ENCODE results near the gene CRYM. TPM values are rescaled to one million over a fixed set of nuclear protein-coding genes. Genes with fewer than 3 reads are reported as not detected.

The CRYM gene
- total and polyA plus RNA-seq, 4 donors, result 2.3 to 7.8 (median 7.0) TPM

DNA sequence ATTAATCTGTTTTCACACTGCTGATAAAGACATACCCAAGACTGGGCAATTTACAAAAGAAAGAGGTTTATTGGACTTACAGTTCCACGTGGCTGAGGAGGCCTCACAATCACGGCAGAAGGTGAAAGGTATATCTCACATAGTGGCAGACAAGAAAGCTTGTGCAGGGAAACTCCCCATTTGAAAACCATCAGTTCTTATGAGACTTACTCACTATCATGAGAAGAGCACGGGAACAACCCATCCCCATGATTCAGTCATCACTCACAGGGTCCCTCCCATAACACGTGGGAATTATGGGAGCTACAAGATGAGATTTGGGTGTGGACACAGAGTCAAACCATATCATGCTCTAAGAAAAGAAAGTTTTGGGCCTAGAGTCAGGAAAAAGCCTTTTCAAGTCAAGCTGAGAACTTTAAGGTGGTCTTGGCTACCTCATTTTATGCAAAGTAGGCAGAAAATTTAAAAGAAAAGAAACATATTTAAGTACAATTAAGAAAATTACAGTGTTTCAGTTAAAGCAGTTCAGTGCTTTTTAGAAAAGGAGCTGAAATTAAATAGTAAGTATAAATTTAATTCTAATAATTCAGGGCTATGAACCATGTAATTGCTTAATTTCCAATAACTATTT, 24.9 kb upstream of the CRYM start:
- peaks cover 0 to 17% (median 11%) of the 10 kb centered on the region in 4 donors for H3K4me1 ChIP-seq (ENCODE audit: control insufficient read depth in 4 of 4, insufficient read depth in 4 of 4, low read length in 3 of 4)
- TF ChIP-seq NR2F2 (IDR thresholded peaks at IDR 0.05), result no peak
- TF ChIP-seq, protein P1, sequence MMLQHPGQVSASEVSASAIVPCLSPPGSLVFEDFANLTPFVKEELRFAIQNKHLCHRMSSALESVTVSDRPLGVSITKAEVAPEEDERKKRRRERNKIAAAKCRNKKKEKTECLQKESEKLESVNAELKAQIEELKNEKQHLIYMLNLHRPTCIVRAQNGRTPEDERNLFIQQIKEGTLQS (IDR thresholded peaks at IDR 0.05), result no peak
- TF ChIP-seq JUND (IDR thresholded peaks at IDR 0.05), result no peak
- TF ChIP-seq SP1 (IDR thresholded peaks at IDR 0.05), result no peak
- TF ChIP-seq, protein P2, sequence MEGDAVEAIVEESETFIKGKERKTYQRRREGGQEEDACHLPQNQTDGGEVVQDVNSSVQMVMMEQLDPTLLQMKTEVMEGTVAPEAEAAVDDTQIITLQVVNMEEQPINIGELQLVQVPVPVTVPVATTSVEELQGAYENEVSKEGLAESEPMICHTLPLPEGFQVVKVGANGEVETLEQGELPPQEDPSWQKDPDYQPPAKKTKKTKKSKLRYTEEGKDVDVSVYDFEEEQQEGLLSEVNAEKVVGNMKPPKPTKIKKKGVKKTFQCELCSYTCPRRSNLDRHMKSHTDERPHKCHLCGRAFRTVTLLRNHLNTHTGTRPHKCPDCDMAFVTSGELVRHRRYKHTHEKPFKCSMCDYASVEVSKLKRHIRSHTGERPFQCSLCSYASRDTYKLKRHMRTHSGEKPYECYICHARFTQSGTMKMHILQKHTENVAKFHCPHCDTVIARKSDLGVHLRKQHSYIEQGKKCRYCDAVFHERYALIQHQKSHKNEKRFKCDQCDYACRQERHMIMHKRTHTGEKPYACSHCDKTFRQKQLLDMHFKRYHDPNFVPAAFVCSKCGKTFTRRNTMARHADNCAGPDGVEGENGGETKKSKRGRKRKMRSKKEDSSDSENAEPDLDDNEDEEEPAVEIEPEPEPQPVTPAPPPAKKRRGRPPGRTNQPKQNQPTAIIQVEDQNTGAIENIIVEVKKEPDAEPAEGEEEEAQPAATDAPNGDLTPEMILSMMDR (IDR thresholded peaks at IDR 0.05; ENCODE audit: low read depth, low read length, missing input control), result no peak
- no peak for TF ChIP-seq HNF4A (conservative IDR thresholded peaks at IDR 0.05)
- TF ChIP-seq RAD21 (IDR thresholded peaks at IDR 0.05), result no peak
- no peak for TF ChIP-seq GABPA (IDR thresholded peaks at IDR 0.05 in 1 of 2, conservative IDR thresholded peaks at IDR 0.05 in 1 of 2)
- H3K9ac ChIP-seq (ENCODE audit: low read depth in 1 of 2, low read length in 2 of 2), result no peak overlapping the region
- DNase-seq (ENCODE audit: low spot score), result no peak
- no peaks in the 10 kb centered on the region for H3K27me3 ChIP-seq (ENCODE audit: control insufficient read depth in 4 of 4, insufficient read depth in 4 of 4, low read length in 3 of 4)
- no peak overlapping the region for H3K27ac ChIP-seq (ENCODE audit: low read depth in 1 of 2, low read length in 2 of 2)
- H3K9me3 ChIP-seq (ENCODE audit: control insufficient read depth in 4 of 4, low read length in 3 of 4), result no peaks in the 10 kb centered on the region
- WGBS, result 80% methylated on average over 4 of the region's 4 CpGs
- no peaks in the 10 kb centered on the region for H3K36me3 ChIP-seq (ENCODE audit: control insufficient read depth in 4 of 4, insufficient read depth in 3 of 4, low read depth in 1 of 4, low read length in 3 of 4)
- no peak overlapping the region for H3K4me3 ChIP-seq (ENCODE audit: low read depth in 1 of 3, low read length in 3 of 3)

DNA sequence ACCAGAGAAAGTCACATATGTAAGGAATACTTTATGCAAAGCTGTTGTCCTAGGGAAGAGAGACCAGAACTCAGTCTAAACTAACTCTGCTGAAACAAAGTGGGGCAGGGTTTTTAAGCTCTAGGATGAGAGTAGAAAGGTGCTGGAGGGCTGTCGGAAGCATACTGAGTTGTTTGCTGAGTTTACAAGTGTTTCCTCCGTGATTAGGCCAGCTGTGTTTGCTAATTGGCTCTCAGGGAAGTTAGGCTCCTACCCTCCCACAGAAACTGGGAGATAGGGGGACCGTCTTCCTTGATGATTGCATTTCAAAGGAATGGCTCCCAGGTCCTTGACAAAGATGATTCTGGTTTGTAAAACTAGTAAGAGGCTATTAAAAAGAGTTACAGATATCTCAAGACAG, 24.4 kb upstream of the CRYM start:
- H3K27me3 ChIP-seq (ENCODE audit: control insufficient read depth in 4 of 4, insufficient read depth in 4 of 4, low read length in 3 of 4), result no peaks in the 10 kb centered on the region
- no peak for DNase-seq (ENCODE audit: low spot score)
- H3K9ac ChIP-seq (ENCODE audit: low read depth in 1 of 2, low read length in 2 of 2), result no peak overlapping the region
- peaks cover 0 to 17% (median 11%) of the 10 kb centered on the region in 4 donors for H3K4me1 ChIP-seq (ENCODE audit: control insufficient read depth in 4 of 4, insufficient read depth in 4 of 4, low read length in 3 of 4)
- H3K9me3 ChIP-seq (ENCODE audit: control insufficient read depth in 4 of 4, low read length in 3 of 4), result no peaks in the 10 kb centered on the region
- TF ChIP-seq FOXA2 (IDR thresholded peaks at IDR 0.05), result no peak
- H3K36me3 ChIP-seq (ENCODE audit: control insufficient read depth in 4 of 4, insufficient read depth in 3 of 4, low read depth in 1 of 4, low read length in 3 of 4), result no peaks in the 10 kb centered on the region
- H3K4me3 ChIP-seq (ENCODE audit: low read depth in 1 of 3, low read length in 3 of 3), result no peak overlapping the region
- H3K27ac ChIP-seq (ENCODE audit: low read depth in 1 of 2, low read length in 2 of 2), result no peak overlapping the region
- WGBS, result 71% methylated on average over 3 of the region's 3 CpGs

DNA sequence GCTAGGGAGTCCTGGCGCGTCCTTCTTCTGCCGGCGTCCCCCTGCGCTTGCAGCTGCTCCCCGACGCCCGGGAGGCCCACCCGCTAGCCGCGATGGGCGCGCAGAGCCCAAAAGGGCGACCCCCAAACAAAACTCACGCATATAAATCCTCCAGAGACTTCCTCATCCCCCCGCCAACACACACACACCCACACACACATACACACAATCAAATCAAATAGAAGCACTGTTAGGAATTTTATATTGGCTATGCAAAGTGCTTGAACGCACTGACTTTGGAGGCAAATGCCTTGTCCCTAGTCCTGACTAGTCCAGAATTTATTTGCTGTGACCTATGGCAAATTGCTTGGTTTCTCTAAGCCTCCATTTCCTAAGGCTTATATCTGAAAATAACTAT, 23.8 kb upstream of the CRYM start:
- Histone ChIP-seq H3K9ac (ENCODE audit: low read depth in 1 of 2, low read length in 2 of 2) (peak overlapping the region in 1 of 2 donors; percentile 26), H3K9me3 (ENCODE audit: control insufficient read depth in 4 of 4, low read length in 3 of 4) (no peaks in the 10 kb centered on the region), H3K4me3 (ENCODE audit: low read depth in 1 of 3, low read length in 3 of 3) (peak overlapping the region in 2 of 3 donors; percentile 78 to 87), H3K4me1 (ENCODE audit: control insufficient read depth in 4 of 4, insufficient read depth in 4 of 4, low read length in 3 of 4) (peaks cover 0 to 17% (median 11%) of the 10 kb centered on the region in 4 donors), H3K36me3 (ENCODE audit: control insufficient read depth in 4 of 4, insufficient read depth in 3 of 4, low read depth in 1 of 4, low read length in 3 of 4) (no peaks in the 10 kb centered on the region), H3K27ac (ENCODE audit: low read depth in 1 of 2, low read length in 2 of 2) (peak overlapping the region in 1 of 2 donors; percentile 25), H3K27me3 (ENCODE audit: control insufficient read depth in 4 of 4, insufficient read depth in 4 of 4, low read length in 3 of 4) (no peaks in the 10 kb centered on the region)
- no peak for DNase-seq (ENCODE audit: low spot score)
- TF ChIP-seq HNF4G (IDR thresholded peaks at IDR 0.05), result no peak
- TF ChIP-seq YY1 (IDR thresholded peaks at IDR 0.05), result no peak
- TF ChIP-seq SP1 (IDR thresholded peaks at IDR 0.05), result no peak
- TF ChIP-seq, protein P3, sequence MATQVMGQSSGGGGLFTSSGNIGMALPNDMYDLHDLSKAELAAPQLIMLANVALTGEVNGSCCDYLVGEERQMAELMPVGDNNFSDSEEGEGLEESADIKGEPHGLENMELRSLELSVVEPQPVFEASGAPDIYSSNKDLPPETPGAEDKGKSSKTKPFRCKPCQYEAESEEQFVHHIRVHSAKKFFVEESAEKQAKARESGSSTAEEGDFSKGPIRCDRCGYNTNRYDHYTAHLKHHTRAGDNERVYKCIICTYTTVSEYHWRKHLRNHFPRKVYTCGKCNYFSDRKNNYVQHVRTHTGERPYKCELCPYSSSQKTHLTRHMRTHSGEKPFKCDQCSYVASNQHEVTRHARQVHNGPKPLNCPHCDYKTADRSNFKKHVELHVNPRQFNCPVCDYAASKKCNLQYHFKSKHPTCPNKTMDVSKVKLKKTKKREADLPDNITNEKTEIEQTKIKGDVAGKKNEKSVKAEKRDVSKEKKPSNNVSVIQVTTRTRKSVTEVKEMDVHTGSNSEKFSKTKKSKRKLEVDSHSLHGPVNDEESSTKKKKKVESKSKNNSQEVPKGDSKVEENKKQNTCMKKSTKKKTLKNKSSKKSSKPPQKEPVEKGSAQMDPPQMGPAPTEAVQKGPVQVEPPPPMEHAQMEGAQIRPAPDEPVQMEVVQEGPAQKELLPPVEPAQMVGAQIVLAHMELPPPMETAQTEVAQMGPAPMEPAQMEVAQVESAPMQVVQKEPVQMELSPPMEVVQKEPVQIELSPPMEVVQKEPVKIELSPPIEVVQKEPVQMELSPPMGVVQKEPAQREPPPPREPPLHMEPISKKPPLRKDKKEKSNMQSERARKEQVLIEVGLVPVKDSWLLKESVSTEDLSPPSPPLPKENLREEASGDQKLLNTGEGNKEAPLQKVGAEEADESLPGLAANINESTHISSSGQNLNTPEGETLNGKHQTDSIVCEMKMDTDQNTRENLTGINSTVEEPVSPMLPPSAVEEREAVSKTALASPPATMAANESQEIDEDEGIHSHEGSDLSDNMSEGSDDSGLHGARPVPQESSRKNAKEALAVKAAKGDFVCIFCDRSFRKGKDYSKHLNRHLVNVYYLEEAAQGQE (IDR thresholded peaks at IDR 0.05), result no peak
- no peak for TF ChIP-seq FOXA2 (IDR thresholded peaks at IDR 0.05)
- no peak for TF ChIP-seq EGR1 (IDR thresholded peaks at IDR 0.05; ENCODE audit: low read depth in 2 of 2)
- 3% methylated on average over 17 of the region's 17 CpGs for WGBS

Measured in liver (tissue), 9 donors.